OCI-LY7 (cell line): Measurements from ENCODE around the gene PRKN.

Experiments
- EZH2phosphoT487 ChIP-seq: fragments of 200-600 bp; sonication (generic); IDR thresholded peaks from 2 replicates; pipeline ENCODE4 v1.6.1; 2018; ENCODE audit warnings: low read depth, borderline replicate concordance, mild to moderate bottlenecking, mixed run types, antibody characterized with exemption, low read length, moderate library complexity, mixed read lengths
- TF ChIP-seq, protein P1 (sequence below): fragments of 200-600 bp; sonication (generic); conservative IDR thresholded peaks from 2 replicates; pipeline ENCODE4 v1.5.1; 2014; ENCODE audit warnings: mild to moderate bottlenecking, antibody characterized with exemption, low read length, moderate library complexity, mixed read lengths

DNA sequence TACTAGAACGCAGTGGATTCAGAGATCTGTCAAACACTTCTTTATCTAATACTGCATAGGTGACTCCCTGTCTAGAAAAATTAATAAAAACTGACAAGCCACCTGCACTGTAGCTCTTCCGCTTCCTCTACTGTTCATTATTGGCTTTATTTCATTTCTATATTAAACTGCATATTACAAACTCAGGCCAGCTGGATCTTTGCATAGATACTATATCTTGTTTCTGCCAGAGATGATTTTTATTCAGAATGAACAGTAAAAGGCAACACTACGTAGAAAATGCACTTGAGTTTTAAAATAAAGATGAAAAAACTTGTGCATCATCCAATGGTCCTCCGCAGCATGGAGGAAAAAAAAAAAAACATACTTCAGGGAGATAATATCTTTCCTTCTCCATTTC lies 508.3 kb downstream of the PRKN start:
- TF ChIP-seq, protein P1, sequence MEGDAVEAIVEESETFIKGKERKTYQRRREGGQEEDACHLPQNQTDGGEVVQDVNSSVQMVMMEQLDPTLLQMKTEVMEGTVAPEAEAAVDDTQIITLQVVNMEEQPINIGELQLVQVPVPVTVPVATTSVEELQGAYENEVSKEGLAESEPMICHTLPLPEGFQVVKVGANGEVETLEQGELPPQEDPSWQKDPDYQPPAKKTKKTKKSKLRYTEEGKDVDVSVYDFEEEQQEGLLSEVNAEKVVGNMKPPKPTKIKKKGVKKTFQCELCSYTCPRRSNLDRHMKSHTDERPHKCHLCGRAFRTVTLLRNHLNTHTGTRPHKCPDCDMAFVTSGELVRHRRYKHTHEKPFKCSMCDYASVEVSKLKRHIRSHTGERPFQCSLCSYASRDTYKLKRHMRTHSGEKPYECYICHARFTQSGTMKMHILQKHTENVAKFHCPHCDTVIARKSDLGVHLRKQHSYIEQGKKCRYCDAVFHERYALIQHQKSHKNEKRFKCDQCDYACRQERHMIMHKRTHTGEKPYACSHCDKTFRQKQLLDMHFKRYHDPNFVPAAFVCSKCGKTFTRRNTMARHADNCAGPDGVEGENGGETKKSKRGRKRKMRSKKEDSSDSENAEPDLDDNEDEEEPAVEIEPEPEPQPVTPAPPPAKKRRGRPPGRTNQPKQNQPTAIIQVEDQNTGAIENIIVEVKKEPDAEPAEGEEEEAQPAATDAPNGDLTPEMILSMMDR: no peak
- no peak for TF ChIP-seq EZH2phosphoT487
